VCaP (cell line): ENCODE data around the gene SHISAL1.

Experiments
- H3K27ac ChIP-seq: fragments of 450-650 bp; 2 replicates; pipeline ENCODE4 v1.5.1; 2017
- TF ChIP-seq, protein P1 (sequence below): fragments of 450-650 bp; conservative IDR thresholded peaks from 2 replicates; pipeline ENCODE4 v1.5.1; 2017; ENCODE audit warnings: mild to moderate bottlenecking, moderate library complexity

Gene SHISAL1

DNA sequence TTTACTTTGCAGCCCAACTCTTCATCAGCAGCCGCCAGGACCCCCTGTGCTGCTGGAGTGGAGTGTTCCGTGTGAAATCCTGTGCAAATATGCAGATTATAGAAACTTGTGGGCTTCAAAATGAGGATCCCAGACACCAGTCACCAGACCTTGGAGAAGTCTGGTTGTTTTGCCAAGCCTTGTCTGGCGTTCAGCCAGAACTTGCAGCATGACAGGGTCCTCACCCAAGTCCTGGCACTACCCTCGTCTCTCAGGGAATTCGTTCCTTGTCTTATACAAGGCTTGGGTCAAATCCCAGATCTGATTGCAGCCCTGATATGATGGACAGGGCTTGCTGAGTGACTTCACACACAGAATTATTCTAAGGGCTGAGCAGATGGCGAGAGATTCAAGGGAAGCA, 18.9 kb downstream of the SHISAL1 start:
- TF ChIP-seq, protein P1, sequence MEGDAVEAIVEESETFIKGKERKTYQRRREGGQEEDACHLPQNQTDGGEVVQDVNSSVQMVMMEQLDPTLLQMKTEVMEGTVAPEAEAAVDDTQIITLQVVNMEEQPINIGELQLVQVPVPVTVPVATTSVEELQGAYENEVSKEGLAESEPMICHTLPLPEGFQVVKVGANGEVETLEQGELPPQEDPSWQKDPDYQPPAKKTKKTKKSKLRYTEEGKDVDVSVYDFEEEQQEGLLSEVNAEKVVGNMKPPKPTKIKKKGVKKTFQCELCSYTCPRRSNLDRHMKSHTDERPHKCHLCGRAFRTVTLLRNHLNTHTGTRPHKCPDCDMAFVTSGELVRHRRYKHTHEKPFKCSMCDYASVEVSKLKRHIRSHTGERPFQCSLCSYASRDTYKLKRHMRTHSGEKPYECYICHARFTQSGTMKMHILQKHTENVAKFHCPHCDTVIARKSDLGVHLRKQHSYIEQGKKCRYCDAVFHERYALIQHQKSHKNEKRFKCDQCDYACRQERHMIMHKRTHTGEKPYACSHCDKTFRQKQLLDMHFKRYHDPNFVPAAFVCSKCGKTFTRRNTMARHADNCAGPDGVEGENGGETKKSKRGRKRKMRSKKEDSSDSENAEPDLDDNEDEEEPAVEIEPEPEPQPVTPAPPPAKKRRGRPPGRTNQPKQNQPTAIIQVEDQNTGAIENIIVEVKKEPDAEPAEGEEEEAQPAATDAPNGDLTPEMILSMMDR = no peak
- no peak overlapping the region for H3K27ac ChIP-seq

- TF ChIP-seq, protein P1 = no peak
- H3K27ac ChIP-seq = no peak overlapping the region
Observed at GRCh38 chr22:44293034-44293433, 19.7 kb downstream of the SHISAL1 start.

GRCh38 chr22:44292521-44292920, 20.2 kb downstream of the SHISAL1 start:
- H3K27ac ChIP-seq = no peak overlapping the region
- TF ChIP-seq, protein P1 = no peak

GRCh38 chr22:44291674-44292360, 20.9 kb downstream of the SHISAL1 start:
- TF ChIP-seq, protein P1 = no peak
- H3K27ac ChIP-seq = no peak overlapping the region

- TF ChIP-seq, protein P1 = no peak
- H3K27ac ChIP-seq = no peak overlapping the region
Observed at GRCh38 chr22:44291265-44291664, 21.5 kb downstream of the SHISAL1 start.

DNA sequence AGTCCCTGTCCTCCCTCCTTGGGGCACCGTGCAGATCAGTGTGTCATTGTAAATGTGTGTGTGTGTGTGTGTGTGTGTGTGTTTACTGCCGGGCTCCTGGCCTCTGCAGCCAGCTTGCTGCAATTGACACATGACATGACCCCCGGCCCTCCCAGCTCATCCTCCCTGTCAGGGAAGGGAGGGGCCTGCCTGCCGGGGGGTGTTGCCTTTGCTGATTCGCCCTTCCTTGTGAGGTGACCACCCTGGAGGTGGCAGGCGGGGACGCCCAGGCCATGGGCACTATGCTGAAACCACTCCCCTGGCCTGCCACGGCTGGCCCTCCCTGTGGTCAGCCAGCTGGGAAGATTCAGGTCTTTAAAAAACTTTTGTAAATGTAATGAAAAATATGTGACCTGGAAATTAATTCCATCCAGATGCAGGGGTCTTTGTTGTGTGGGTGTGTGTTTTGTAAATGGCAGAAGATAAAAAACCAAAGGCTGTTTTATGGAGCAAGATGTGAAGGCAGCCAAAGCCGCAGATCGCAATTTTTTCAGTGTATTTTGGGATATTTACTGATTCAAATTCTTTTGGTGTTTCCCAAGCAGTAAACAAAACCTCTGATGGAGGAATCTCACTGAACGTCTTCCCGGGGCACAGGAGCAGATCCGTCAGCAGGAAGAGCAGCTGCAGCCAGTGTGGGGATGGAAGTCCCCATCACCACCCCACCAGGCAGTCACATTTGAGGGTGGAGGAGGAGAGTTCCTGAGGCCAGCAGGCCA, 23.2 kb downstream of the SHISAL1 start:
- no peak overlapping the region for H3K27ac ChIP-seq

GRCh38 chr22:44288913-44289312, 23.8 kb downstream of the SHISAL1 start:
- TF ChIP-seq, protein P1 = no peak
- H3K27ac ChIP-seq = no peak overlapping the region

More for the DNA sequence above, 23.2 kb downstream of the SHISAL1 start:
- TF ChIP-seq, protein P1 = no peak
